HepG2 (cell line): ENCODE results near the gene ILKAP. TPM values are rescaled to one million over a fixed set of nuclear protein-coding genes. Genes with fewer than 3 reads are reported as not detected.
A peak's percentile ranks its signal among the peaks of the same experiment; 100 is the strongest.

Experiments used
- ATAC-seq: fragments of 200-7000 bp; cut with Tn5 transposase; 3 replicates; pipeline ENCODE4 v1.9.1; 2020; ENCODE audit warnings: mild to moderate bottlenecking, moderate library complexity
- BruUV-seq: library from RNA; stranded (reverse); fragments of 400-500 nt; replicated peaks from 2 replicates; lab custom pipeline; 2021; lab: Mats Ljungman, UMichigan
- CTCF ChIA-PET: fragments of 300-600 bp; formaldehyde crosslinking; extraction: SDS; loops from one replicate; lab custom pipeline; 2021; ENCODE audit warnings: low total read pairs, inconsistent platforms, low intra/inter-chr PET ratio; lab: Yijun Ruan, JAX
- POLR2A ChIA-PET: fragments of 350-600 bp; sonication (Branson Sonifier 250); formaldehyde crosslinking; loops from one replicate; lab custom pipeline; 2020; ENCODE audit warnings: antibody characterized with exemption, inconsistent platforms; lab: Yijun Ruan, JAX
- DNase-seq: peaks from one replicate; pipeline ENCODE4 v3.0.0-alpha.2; 2015; ENCODE audit warnings: low spot score
- FAIRE-seq: peaks from 3 replicates; lab custom pipeline; 2011; peaks lifted over from hg19 to GRCh38; lab: Jason Lieb, UNC
- H2AFZ ChIP-seq: one replicate; pipeline ENCODE4 v1.6.1; 2011; ENCODE audit warnings: low read length, inconsistent platforms
- H3K27ac ChIP-seq: fragments of 300-600 bp; 3 replicates; pipeline ENCODE4 v1.8.0; 2011; ENCODE audit warnings: mixed run types, mild to moderate bottlenecking, mixed read lengths, low read length, inconsistent platforms; ENCODE audit not compliant: insufficient read depth; ENCODE audit errors: extremely low read length
- H3K27me3 ChIP-seq, 2 experiments: fragments of 200-600 bp in 1 of 2; 2 replicates in 1 of 2; 3 replicates in 1 of 2; pipeline versions ENCODE4 v1.6.0 to v1.8.0; 2011; ENCODE audit warnings: low read length in 2 of 2, mild to moderate bottlenecking in 2 of 2, moderate library complexity in 2 of 2, inconsistent platforms in 1 of 2; ENCODE audit not compliant: insufficient read depth in 2 of 2, control insufficient read depth in 1 of 2
- H3K36me3 ChIP-seq, 2 experiments: fragments of 200-600 bp in 1 of 2; replicated peaks in 1 of 2; 2 replicates in 1 of 2; 3 replicates in 1 of 2; pipeline versions ENCODE4 v1.5.1 to v1.8.0; 2011; ENCODE audit warnings: low read length in 2 of 2, inconsistent platforms in 1 of 2; ENCODE audit not compliant: insufficient read depth in 2 of 2, control insufficient read depth in 1 of 2
- H3K4me1 ChIP-seq: 2 replicates; pipeline ENCODE4 v1.5.1; 2012; ENCODE audit warnings: low read length, inconsistent platforms; ENCODE audit not compliant: insufficient read depth
- H3K4me2 ChIP-seq: 2 replicates; pipeline ENCODE4 v1.6.0; 2011; ENCODE audit warnings: low read depth, low read length, inconsistent platforms
- H3K4me3 ChIP-seq, 3 experiments: fragments of 200-600 bp in 1 of 3; sonication (generic), shearing (Covaris generic) in 1 of 3; replicated peaks in 1 of 3; 2 replicates each; pipeline ENCODE4 v1.5.1; 2011 to 2016; ENCODE audit warnings: low read length in 3 of 3, inconsistent platforms in 2 of 3, low read depth in 2 of 3, mild to moderate bottlenecking in 2 of 3, control low read depth in 1 of 3, mixed read lengths in 1 of 3; ENCODE audit not compliant: insufficient read depth in 1 of 3
- H3K79me2 ChIP-seq: one replicate; pipeline ENCODE4 v1.6.1; 2011; ENCODE audit warnings: low read length, inconsistent platforms; ENCODE audit not compliant: insufficient read depth
- H3K9ac ChIP-seq: 2 replicates; pipeline ENCODE4 v1.6.0; 2011; ENCODE audit warnings: mild to moderate bottlenecking, low read depth, low read length, inconsistent platforms; ENCODE audit not compliant: insufficient read depth
- H3K9me3 ChIP-seq: 2 replicates; pipeline ENCODE4 v1.5.1; 2012; ENCODE audit warnings: mild to moderate bottlenecking, low read length
- H4K20me1 ChIP-seq: 2 replicates; pipeline ENCODE4 v1.6.0; 2011; ENCODE audit warnings: inconsistent platforms, mild to moderate bottlenecking, low read length, moderate library complexity; ENCODE audit not compliant: insufficient read depth
- BHLHE40 ChIP-seq: IDR thresholded peaks from 2 replicates; pipeline ENCODE4 v1.6.1; 2011; ENCODE audit warnings: low read length, improper control_type of control experiment
- BRD4 ChIP-seq: sonication (generic); formaldehyde crosslinking; IDR thresholded peaks from 2 replicates; pipeline ENCODE4 v1.4.0; 2020; ENCODE audit warnings: missing genetic modification reagents
- DDIT3 ChIP-seq: sonication (generic); formaldehyde crosslinking; IDR thresholded peaks from 2 replicates; pipeline ENCODE4 v1.4.0; 2020; ENCODE audit warnings: mild to moderate bottlenecking, missing genetic modification reagents
- ETV6 ChIP-seq: sonication (generic); formaldehyde crosslinking; conservative IDR thresholded peaks from 2 replicates; pipeline ENCODE4 v1.4.0; 2020; ENCODE audit warnings: missing genetic modification reagents
- SIN3B ChIP-seq: fragments of 150-350 bp; IDR thresholded peaks from 2 replicates; pipeline ENCODE4 v1.6.1; 2014; ENCODE audit warnings: low read length
- SNAI1 ChIP-seq: sonication (generic); formaldehyde crosslinking; IDR thresholded peaks from 2 replicates; pipeline ENCODE4 v1.5.0; 2020; ENCODE audit warnings: mild to moderate bottlenecking, missing genetic modification reagents, borderline replicate concordance
- TEAD2 ChIP-seq: sonication (generic); formaldehyde crosslinking; IDR thresholded peaks from 2 replicates; pipeline ENCODE4 v1.9.0; 2021; ENCODE audit warnings: missing genetic modification reagents
- ZFP1 ChIP-seq: IDR thresholded peaks from 2 replicates; pipeline ENCODE4 v1.6.1; 2016
- ZNF687 ChIP-seq: sonication (generic); formaldehyde crosslinking; IDR thresholded peaks from 2 replicates; pipeline ENCODE4 v1.5.1; 2020; ENCODE audit warnings: mild to moderate bottlenecking, missing genetic modification reagents, moderate library complexity
- WGBS: methylation state at CpG from one replicate; pipeline ENCODE4 v1.1.6; 2017; ENCODE audit warnings: low lambda C conversion rate; 5-methylcytosine and 5-hydroxymethylcytosine counted together
- in situ Hi-C: cut with HindIII; loops from 2 replicates; pipeline ENCODE4 v1.10.0; 2017; ENCODE audit warnings: low pct_unique_long_range_greater_than_20kb; ENCODE audit not compliant: extremely low pct_ligation_motif_present
- intact Hi-C: fragments of 100-400 bp; cut with micrococcal nuclease; formaldehyde crosslinking; loops from one replicate; pipeline ENCODE4 v1.10.0; 2022; ENCODE audit not compliant: unreplicated experiment
- polyA plus RNA-seq, 8 experiments: library from polyadenylated mRNA; depleted of rRNA in 3 of 8; stranded (reverse) in 7 of 8; unstranded in 1 of 8; fragments of >200 nt; fragmentation: Illumina TruSeq in 4 of 8; extraction: Trizol in 4 of 8; gene quantifications; 2 replicates each; pipeline versions ENCODE4 v1.2.1 to v1.2.3, GENCODE V29; 2011 to 2016; ENCODE audit warnings: low read depth in 4 of 8, missing spikeins in 1 of 8, mixed read lengths in 1 of 8; ENCODE audit not compliant: insufficient read depth in 1 of 8
- total RNA-seq, 5 experiments: library from RNA; depleted of rRNA; stranded (reverse); fragments of >200 nt; fragmentation: Illumina TruSeq; extraction: Trizol; gene quantifications; 2 replicates each; pipeline ENCODE4 v1.2.3, GENCODE V29; 2016; ENCODE audit warnings: low read depth in 1 of 5

ILKAP gene
- total and polyA plus RNA-seq, 2 of the 13 experiments (the other 11 are each of a cell fraction or from before 2014, with no cell fraction given): 29.6 to 33.1 TPM

DNA sequence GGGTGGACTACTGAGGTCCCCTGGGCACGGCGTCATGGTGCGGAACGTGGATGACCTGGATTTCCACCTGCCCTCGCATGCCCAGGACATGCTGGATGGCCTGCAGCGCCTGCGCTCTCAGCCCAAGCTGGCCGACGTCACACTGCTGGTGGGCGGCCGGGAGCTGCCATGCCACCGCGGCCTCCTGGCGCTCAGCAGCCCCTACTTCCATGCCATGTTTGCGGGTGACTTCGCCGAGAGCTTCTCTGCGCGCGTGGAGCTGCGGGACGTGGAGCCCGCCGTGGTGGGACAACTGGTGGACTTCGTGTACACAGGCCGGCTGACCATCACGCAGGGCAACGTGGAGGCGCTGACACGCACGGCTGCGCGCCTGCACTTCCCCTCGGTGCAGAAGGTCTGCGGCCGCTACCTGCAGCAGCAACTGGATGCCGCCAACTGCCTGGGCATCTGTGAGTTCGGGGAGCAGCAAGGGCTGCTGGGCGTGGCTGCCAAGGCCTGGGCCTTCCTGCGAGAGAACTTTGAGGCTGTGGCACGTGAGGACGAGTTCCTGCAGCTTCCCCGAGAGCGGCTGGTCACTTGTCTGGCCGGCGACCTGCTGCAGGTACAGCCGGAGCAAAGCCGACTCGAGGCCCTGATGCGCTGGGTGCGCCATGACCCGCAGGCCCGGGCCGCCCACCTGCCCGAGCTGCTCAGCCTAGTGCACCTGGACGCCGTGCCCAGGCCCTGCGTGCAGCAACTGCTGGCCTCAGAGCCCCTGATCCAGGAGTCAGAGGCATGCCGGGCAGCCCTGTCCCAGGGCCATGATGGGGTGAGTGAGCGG lies 62.6 kb downstream of the ILKAP start:
- TF ChIP-seq BHLHE40 (peak; percentile 48; the same call in 1 of the 2 replicates), BRD4 (CRISPR knock-in tag) (no peak), ETV6 (no peak), SIN3B (no peak), ZNF687 (CRISPR knock-in tag) (peak; percentile 27), ZFP1 (CRISPR knock-in tag) (no peak), DDIT3 (no peak), SNAI1 (CRISPR knock-in tag) (no peak), TEAD2 (CRISPR knock-in tag) (no peak)
- WGBS: 79% methylated on average over 25 of the region's 60 CpGs
- Histone ChIP-seq H3K4me1 (peaks cover 59% of the 10 kb centered on the region), H3K27me3 (peaks cover 12 to 47% of the 10 kb centered on the region in 2 experiments), H3K79me2 (no peaks in the 10 kb centered on the region), H4K20me1 (no peaks in the 10 kb centered on the region), H3K27ac (no peak overlapping the region), H3K36me3 (no peaks in the 10 kb centered on the region), H3K4me2 (no peak overlapping the region), H3K4me3 (no peak overlapping the region), H3K9ac (no peak overlapping the region), H2AFZ (no peak overlapping the region), H3K9me3 (no peaks in the 10 kb centered on the region)
- ChIA-PET CTCF (no interaction called here), POLR2A (no interaction called here)
- ATAC-seq (no peak), FAIRE-seq (no peak), DNase-seq (no peak)
- intact Hi-C loops: no loop called here
- BruUV-seq: no TSS peak
- in situ Hi-C loops: no loop called here
